ENCODE measurements around the gene CHRM2.

Gene CHRM2

GRCh38 chr7:137025469-137026175 is 157.2 kb downstream of the CHRM2 start:
- DNase-seq (ENCODE audit: low read depth in 2 of 2), result no peak

- no peak for DNase-seq (ENCODE audit: low read depth in 2 of 2)
Observed at GRCh38 chr7:137026176-137026500, 157.7 kb downstream of the CHRM2 start.

- DNase-seq (ENCODE audit: low read depth in 2 of 2), result no peak
Observed at GRCh38 chr7:137032436-137032835, 164.0 kb downstream of the CHRM2 start.

GRCh38 chr7:137036768-137037167 is 168.3 kb downstream of the CHRM2 start:
- no peak for DNase-seq (ENCODE audit: low read depth in 2 of 2)

GRCh38 chr7:137038706-137039105 is 170.3 kb downstream of the CHRM2 start:
- no peak for DNase-seq (ENCODE audit: low read depth in 2 of 2)

- no peak for DNase-seq (ENCODE audit: low read depth in 2 of 2)
Observed at GRCh38 chr7:137040745-137041144, 172.3 kb downstream of the CHRM2 start.

GRCh38 chr7:137045573-137045972 is 177.1 kb downstream of the CHRM2 start:
- DNase-seq (ENCODE audit: low read depth in 2 of 2), result no peak

- DNase-seq (ENCODE audit: low read depth in 2 of 2), result no peak
Observed at GRCh38 chr7:137069249-137069963, 201.0 kb downstream of the CHRM2 start.

Data from stimulated activated CD8-positive, alpha-beta memory T cell treated with anti-CD3 and anti-CD28 coated beads, Interleukin-7, amount 100 ng/mL, for 4 hours (primary cell).